HG03064 (cell line): Measurements from ENCODE around the gene GALNT4.

Experiments
- ATAC-seq: cut with Tn5 transposase; IDR thresholded peaks from one replicate; pipeline ENCODE4 v1.9.1; 2021; ENCODE audit warnings: low read depth; ENCODE audit not compliant: unreplicated experiment

GALNT4 gene

DNA sequence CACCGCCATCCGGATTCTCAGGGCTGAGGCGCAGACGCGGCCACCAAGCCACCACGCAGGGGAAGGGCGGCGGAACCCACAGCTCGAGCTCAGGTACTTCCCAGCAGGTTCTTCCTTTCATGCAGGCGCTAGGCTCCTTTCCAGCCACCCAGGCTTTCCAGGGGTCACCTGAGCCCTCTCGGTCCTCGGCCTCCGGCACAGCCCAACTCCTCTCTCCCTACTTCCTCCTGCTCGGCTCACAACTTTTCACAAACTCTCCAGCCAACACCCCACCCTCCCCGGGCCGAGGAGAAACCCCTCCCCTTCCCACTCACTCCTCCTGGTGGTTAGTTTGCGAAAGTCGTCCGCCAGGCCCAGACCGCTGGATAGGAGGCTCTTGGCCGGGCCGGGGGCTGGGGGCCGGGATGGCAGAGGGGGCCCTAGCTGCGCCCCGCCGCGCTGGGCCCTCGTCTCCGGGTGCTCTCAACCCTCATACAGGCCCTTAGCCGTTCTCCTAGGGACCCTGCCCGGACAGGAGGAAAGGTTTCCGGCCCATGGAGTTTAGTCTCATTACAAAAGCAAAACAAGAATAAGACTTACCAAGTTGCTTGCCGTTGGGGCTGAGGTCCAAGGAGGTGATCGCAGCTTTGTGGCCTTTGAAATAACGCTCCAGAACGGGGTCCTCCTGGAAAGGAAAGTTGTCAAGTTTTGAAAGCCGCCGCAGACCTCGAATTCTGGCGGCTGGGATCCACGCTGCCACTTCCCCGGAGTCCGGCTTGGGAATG, at the start of gene GALNT4:
Gene GALNT4, minus strand, starts transcription at position 256 of the 764 bp plus-strand sequence. Its CDS starts 247 bp downstream, at position 9.
- ATAC-seq: peak; percentile 73

DNA sequence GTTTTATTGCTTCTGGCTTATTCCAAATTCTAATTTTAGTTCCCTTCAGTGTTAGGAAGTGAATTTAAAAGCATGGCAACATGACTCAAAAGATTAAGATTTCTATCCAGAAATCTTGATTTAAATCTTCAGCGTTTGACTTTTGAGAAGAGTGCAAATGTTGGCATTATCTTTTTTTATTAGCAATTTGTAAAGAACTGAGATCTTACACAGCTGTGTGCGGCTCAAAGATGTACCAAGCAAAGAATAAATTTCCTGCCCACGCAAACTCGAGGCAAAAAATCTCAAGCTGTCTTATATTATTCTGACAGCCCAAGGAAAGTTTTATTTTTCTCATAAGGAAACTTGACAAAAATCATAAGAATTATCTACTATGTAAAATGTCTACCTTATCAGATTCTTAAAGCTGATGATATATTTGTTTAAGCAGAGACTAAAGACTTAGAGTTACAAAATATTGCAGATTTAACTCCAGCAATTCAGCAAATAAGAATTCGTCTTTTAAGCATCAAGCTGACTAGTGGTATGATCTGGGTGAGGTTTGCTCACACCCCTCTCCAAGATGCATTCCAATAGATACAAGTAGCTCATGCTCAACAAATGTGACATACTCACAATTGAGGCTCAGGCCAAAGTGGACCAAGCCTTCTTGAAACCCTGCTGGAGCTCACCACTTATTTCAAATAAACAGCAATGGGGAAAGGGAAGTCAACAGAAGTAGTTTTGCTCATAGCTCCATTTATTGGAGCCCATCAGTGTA, 48.6 kb upstream of the GALNT4 start:
- no peak for ATAC-seq

DNA sequence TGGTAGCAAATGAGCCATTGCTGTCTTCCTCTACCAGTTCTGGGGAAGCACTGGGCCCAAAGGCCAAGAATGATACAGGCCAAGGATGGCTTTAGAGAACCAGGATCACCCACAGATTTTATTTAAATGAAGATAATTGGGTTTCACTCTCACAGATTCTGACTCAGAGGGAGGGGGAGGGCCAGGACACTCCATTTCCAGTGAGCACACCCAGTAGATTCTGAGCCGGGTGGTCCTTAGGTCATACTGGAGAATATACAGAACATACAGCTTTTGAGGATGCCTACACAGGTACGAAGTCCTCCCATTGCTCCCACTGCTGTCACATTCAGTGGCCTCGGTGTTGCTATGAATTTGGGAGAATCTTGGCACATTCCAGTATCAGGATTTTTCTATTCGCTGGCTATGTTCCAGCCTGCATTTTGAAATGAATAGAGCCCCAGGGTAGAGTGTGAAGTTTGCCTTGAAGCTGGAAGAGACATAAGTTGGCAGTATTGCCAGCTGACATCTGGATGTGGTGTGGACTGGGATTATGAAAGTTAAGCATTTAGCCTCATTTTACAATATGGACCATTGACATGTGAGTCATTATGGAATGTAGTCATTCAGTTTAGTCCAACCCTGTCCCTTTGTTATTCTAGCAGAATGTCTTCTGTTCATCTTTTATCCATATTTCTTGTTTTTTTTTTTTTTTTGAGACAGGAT, 47.0 kb upstream of the GALNT4 start:
- no peak for ATAC-seq

DNA sequence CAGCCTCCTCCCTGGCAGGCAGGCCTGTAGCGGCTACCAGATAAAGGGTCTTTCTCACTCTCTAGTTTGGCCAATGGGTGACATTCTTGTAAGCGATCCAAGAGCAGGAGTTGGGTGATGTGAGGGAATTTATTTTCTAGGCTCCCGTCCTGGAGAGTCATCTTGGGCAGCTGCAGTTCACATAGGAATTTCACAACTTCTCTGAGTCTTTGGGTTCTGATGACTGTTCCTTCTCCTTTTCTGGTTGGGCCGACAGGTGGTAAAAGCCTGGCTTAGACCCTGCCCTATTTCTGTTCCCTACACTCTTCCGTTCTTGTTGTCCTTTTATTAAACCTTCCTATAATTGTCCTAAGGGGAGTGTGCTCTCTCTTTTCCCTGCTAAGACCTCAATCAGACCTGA, 43.9 kb upstream of the GALNT4 start:
- no peak for ATAC-seq

DNA sequence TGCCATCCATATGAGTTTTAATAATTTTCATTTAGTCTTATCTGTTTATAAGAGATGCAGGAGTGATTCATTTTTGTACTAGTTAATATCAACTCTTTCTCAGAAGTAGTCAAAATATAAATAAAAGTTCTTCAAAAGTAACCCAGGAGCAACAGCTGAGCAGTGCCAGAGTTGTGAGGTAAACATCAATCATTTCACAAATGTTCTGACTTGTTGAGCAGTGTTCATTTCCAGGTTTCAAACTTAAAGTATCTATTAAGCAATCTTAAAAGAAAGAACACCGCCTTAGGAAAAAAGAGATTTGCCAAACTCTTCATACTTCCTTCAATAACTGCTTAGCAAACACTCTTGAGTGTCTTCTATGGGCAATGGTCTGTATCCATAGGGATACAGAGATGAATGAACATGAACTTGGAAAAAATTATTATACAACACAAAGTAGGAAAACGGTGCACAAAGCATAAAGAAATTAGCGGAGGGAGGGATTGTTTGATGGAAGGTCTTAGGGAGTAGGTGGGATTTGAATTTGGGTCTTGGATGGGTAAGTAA, 43.2 kb upstream of the GALNT4 start:
- no peak for ATAC-seq

DNA sequence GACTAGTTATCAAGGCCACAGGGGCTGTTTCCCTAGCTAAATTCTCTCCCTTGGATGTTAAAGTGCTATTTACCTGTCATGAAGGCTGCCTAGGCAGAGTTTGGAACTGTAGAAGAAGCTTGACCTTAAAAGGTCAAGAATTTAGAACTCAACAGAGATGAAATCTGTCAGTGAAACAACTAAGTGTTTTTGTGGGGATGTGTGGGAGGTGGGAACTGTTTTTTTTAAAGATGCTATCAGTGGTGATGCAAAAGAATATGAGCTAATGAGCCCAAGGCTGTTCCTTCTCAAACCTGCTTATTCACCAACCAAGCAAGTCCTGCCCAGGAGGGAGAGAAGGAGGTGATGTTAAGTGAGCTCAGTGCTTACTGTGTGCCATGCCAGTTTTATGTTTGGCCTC, 42.0 kb upstream of the GALNT4 start:
- ATAC-seq: no peak

DNA sequence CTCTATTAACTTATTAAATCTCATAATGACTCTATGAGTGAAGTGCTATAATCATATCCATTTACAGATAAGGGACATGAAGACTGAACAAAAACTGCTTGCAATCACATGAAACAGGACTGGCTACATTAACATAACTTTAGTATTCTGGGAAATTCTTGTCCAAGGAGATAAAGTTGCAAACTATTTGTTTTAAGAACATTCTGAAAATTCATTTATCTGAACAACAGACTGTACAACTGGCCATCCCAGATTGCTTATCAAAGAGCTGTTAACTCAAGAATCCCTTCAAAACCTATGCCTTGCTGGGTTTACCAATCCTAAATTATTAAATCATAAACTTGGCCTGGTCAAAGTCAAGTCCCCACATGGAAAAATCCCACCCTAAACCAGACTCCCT, 40.4 kb upstream of the GALNT4 start:
- no peak for ATAC-seq

DNA sequence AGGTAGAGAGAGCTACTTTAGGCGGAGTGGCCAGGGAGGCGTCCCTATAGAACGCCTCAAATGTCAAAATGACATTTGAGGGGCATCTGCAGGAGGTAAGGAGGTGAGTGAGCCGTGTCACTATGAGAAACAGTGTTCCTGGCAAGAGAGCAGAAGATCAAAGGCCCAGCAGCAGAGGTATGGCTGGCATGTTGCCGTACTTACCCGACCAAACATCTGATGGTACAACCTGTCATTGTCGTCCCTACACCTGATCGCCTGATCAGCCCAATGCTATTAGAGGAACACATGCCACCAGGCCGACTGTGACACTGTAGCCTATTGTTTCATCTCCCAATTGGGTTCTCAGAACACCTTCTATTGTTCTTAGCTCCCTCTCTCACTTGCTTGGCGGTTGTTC, 35.2 kb upstream of the GALNT4 start:
- ATAC-seq: no peak

DNA sequence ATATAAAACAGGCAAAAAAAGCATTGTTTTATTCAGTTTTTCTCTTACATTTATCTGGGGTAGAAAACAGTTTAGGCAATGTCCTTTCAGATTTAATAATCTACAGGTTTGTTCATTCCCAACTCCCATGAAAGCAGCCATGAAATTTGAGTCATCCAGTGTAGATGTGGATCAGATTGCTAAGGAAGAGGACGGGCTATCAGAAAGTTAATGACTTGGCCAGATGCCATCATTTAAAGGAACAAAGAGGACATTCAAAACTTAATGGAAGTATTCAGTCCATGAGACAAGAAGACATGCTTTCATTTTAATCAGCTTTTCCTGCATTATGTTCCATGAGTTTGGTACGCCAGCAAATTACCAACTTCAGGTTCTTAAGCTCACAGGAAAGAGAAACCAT, 32.4 kb upstream of the GALNT4 start:
- ATAC-seq: no peak

DNA sequence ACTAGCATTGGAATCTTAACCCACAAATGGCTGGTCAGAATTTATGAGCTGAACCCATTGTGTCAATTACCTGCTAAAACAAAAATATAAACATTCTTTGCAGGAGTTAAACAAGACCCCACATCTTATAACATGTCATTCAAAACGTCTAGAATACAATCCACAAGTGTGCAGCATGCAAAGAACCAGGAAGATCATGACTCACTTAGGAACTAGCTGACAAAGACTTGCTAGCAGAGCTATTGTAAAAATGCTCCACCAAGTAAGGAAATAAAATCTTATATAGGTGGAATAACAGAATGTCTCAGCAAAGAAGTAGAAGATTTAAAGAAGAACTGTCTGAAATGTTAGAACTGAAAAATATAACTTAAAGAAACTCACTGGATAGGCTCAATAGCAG, 27.8 kb upstream of the GALNT4 start:
- no peak for ATAC-seq

DNA sequence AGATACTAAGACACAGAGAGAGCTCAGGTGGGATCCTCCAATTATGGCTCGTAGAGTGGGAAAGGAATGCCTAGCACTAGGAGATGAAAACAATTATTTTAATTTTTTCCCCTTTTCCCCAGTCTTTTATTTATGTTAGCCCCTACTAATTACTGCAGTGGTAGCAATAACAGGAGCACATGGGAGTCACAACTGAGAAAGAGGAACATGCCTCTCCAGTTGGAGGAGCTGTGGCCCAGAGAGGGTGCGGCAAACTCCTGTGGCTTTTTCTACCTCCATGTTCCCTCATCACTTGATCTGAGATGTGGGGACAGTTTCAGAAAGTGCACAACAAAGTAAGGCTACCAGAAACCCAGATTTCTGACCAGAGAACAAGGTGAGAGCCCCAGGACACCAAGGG, 27.2 kb upstream of the GALNT4 start:
- ATAC-seq: no peak

DNA sequence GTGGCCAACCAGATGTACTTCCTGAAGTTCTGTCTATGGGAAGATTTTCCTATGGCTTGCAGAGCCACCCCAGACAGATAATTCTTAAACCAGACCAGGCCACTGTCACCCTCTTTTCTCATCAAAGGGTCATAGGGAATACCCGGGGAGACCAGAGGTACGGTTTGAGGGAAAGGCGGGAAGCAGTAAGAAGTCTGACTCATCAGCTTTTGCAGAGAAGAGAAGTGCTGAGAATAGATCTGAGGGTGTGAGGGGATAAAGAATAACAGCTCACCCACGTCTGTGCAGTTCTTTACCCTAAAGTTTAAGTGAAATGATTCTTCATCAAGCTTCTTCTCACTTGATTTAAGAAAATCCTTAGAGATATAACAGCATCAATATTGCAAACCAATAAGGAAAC, 22.5 kb upstream of the GALNT4 start:
- no peak for ATAC-seq

DNA sequence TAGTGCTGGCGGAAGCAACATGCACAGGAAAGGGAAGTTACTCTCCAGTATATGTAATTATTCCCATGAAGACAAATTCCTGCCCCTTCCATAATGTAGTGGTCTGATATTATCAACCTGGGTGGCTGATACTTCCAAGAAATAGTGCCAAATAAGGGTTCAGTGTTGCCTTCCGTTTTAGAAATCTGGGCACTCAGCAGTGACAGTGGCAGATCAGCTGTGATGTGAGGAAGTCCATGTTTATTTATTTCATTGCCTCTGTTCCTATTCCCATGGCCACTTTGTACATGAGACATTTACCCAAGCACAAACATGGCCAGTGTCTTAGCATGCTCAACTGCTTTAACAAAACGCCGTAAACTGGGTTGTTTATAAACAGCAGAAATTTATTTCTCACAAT, 21.6 kb upstream of the GALNT4 start:
- ATAC-seq: no peak

DNA sequence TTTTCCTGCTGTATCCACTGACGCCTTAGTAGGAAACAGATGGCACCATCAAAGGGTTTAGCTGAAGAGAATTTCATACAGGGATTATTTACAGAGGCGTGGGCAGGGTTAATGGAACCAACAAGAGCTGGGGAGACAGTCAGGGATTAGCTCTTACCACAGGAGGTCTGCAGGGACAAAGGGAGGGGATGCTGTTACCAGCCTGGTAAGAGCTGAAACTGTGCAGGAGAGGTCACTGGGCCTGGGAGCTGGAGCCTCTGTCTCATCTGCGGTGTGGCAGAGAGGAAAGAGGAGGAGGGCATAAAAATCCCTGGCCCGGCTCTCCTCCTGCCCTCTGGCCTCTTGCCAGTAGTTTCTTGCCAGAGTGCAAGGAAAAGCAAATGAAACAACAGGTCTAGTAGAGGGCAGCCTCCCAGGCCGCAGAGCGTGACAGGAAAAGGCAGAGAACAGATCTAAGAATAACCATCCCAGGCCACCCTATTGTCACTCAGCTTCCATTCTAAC, 20.1 kb upstream of the GALNT4 start:
- ATAC-seq: no peak

DNA sequence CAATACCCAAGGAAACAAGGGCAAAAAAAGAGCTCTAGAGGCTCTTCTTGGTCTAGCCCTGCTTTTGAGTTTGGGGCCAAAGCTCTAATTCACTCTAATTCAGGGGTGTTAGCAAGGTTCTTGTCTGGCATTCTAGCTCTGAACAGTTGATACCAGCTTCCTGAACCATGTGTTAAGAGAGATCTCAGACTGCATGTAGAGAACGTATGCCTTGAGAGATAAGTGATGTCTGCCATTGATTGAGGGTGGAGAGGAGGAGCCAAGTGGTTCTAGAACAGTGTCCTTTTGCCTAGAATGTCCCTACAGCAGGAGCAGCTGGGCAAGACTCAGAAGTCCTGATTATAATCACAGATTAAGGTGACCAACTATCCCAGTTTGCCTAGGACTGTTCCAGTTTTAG, 19.4 kb upstream of the GALNT4 start:
- ATAC-seq: no peak

DNA sequence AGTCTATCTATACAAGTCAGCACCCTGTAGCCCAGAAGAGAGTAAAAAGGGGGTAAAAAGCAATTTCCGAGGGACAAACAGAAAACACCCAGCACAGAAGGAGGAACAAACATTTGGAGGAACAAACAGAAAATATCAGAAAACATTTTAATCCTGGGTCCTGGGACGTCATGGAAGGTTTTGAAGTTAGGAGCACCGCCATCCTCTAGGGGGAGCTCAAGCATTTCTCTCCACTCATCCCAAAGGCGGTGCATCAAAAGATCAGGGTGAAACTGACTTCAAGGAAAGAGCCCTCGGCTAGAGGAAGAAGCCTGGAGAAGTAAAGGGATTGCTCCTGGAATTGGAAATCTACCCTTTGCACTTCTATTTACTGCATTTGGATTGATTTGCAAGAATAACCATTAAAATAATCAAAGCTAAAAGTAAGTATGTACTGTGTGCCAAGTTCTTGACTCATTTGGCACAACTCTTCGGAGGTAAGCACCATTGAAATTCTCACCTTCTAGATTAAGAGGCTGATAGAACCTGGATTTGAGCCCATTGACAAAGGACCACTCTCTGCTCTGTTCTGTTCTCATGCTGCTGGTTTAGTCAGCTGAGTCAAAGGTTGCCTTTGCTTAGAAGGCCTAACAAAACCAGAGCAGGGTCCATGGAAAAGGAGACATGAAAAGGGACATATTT, 18.5 kb upstream of the GALNT4 start:
- ATAC-seq: peak; percentile 75

DNA sequence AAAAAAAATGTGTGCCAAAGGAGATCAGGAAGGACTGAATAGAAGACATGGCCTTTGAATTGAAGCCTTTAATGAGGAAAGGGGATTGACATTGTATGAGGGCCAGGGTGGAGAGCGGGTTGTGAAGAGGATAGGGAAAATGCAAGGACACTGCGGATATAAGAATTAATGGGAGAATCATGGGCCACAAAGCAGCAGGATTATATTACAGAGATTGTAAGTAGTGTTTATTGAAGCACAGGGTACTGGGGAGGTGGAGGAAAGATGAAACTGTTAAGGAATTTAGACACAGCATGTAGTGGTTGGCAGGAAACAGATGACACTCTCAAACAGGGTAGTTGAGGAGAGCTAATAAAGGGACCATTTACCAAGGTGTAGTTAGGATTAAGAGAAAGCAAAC, 17.6 kb upstream of the GALNT4 start:
- ATAC-seq: no peak

DNA sequence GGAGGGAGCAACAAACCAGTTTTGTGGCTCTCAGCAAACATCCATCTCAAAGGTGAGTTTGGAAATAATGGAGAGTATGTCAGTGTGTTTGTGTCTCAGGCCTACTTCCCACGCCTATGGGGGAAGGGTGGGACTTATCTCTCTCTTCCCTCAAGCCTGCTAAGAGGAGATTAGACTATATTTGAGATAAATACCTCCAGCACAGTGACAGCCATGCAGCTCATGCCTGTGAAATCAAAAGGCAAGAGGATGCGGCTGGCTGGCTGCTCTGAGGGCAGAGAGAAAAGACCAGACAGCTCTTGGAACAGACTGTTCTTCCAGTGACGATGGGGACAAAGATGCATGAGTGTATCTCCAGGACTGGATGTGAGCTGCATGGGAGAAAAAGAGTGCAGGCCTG, 16.0 kb upstream of the GALNT4 start:
- no peak for ATAC-seq

DNA sequence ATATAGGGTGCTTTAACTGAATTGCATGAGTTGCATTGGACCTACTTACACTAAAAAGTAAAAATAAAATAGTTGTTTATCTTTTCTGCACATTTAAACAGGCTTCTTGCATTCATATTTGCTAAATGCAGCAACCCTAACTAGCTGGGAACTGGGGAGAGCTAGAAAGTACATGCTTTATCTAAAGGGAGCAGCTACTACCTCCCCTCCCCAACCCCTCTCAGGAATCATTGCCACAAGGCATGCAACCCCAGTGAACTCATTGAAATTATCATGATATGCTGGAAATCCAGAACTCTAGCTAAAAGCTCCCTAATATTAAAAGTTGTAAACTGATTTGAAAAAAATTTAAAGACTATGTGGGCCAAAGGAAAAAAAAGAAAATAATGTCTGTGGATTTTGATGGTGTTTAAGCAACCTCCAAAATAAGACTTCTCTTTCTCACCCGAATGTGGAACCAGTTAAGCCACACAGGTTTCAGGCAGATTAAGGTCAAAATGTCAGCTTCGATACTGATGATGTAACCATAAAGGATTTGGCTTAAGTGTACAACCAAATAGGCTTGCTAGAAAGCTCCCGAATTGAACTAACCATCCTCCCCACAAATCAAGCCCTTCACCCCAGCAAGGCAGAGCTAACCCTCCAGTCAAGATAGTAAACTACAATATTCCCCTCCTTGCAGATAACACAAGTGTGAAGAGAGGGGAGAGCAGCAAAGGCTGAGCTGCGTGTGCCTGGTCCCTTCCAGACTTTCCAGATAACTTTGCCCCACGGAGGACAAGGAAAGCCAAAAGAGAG, 15.0 kb upstream of the GALNT4 start:
- no peak for ATAC-seq

DNA sequence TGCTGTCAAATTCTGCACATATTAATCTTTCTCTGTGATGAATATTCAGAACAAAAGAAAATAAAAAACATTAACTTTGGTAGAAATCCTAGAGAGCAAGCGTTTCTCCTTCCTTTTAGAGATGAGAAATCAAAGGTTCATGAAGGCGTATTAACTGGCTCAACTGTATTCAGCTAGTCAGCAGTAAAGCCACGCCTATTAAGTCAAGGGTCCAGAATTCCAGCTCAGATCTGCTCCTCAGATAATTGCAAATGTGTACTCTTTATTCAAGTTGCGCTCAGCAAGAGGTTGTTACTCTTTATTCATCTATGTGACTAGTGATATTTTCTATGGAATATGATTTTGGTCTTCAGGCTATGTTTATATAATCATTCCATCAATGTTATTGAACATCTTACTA, 14.3 kb upstream of the GALNT4 start:
- ATAC-seq: no peak
